Parathyroid adenoma (tissue), 2 donors: ENCODE data around the gene BANP.
"Not testable (repeated sequence)": the region's sequence is repeated elsewhere in the genome, so short reads cannot be mapped to it uniquely, and the experiment has no call there.

ENCODE experiments used
- H2AFZ ChIP-seq: fragments of 300-600 bp; sonication (generic); one replicate; pipeline ENCODE4 v1.7.0; 2017; ENCODE audit warnings: antibody characterized with exemption, mild to moderate bottlenecking
- H3K27ac ChIP-seq: fragments of 300-600 bp; sonication (generic); one replicate; pipeline ENCODE4 v1.7.0; 2017
- H3K27me3 ChIP-seq: fragments of 300-600 bp; sonication (generic); one replicate; pipeline ENCODE4 v1.7.0; 2017; ENCODE audit warnings: low read length; ENCODE audit not compliant: control insufficient read depth, insufficient read depth
- H3K36me3 ChIP-seq: fragments of 300-600 bp; sonication (generic); one replicate; pipeline ENCODE4 v1.7.0; 2017; ENCODE audit warnings: low read length; ENCODE audit not compliant: control insufficient read depth, insufficient read depth
- H3K4me1 ChIP-seq: fragments of 300-600 bp; sonication (generic); one replicate; pipeline ENCODE4 v1.7.0; 2017; ENCODE audit warnings: control low read depth
- H3K4me2 ChIP-seq: fragments of 300-600 bp; sonication (generic); one replicate; pipeline ENCODE4 v1.7.0; 2017; ENCODE audit warnings: low read length
- H3K4me3 ChIP-seq: fragments of 300-600 bp; sonication (generic); one replicate; pipeline ENCODE4 v1.7.0; 2017; ENCODE audit warnings: low read depth, low read length
- H3K79me2 ChIP-seq: fragments of 300-600 bp; sonication (generic); one replicate; pipeline ENCODE4 v1.7.0; 2017; ENCODE audit warnings: control low read depth
- H3K9ac ChIP-seq: fragments of 300-600 bp; sonication (generic); one replicate; pipeline ENCODE4 v1.7.0; 2017; ENCODE audit warnings: mild to moderate bottlenecking
- H3K9me3 ChIP-seq: fragments of 300-600 bp; sonication (generic); one replicate; pipeline ENCODE4 v1.7.0; 2017; ENCODE audit warnings: low read length; ENCODE audit not compliant: control insufficient read depth
- TF ChIP-seq, protein P1 (sequence below): fragments of 300-600 bp; sonication (generic); IDR thresholded peaks from one replicate; pipeline ENCODE4 v1.7.0; 2017; ENCODE audit warnings: antibody characterized with exemption, mild to moderate bottlenecking
- donor health status: primary hyperparathyroidism.

The BANP gene

DNA sequence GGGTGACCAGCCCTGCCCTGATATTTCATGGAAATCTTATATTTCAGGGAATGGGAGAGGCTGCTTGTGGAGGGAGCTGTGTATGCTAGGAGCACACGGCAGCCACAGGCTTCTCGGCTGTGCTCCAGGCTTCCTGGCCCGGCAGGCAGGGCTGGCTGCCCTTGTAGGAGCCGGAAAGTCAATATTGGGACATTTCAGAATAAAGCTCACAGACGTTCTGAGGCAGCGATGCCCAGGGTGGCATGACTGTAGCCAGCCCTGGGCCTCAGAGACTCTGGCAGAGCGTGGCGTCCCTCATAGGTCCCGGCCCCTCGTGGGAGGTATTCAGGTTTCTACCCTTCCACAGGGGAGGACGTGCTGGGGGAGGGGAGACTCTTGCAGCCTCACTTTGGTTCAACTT lies 65.7 kb downstream of the BANP start:
- no peak overlapping the region for H2AFZ ChIP-seq
- H3K27me3 ChIP-seq: no peaks in the 10 kb centered on the region
- no peak overlapping the region for H3K27ac ChIP-seq
- H3K9ac ChIP-seq: no peak overlapping the region
- H3K36me3 ChIP-seq: no peaks in the 10 kb centered on the region
- H3K4me3 ChIP-seq: no peak overlapping the region
- H3K4me1 ChIP-seq: no peaks in the 10 kb centered on the region
- no peak overlapping the region for H3K4me2 ChIP-seq
- TF ChIP-seq, protein P1, sequence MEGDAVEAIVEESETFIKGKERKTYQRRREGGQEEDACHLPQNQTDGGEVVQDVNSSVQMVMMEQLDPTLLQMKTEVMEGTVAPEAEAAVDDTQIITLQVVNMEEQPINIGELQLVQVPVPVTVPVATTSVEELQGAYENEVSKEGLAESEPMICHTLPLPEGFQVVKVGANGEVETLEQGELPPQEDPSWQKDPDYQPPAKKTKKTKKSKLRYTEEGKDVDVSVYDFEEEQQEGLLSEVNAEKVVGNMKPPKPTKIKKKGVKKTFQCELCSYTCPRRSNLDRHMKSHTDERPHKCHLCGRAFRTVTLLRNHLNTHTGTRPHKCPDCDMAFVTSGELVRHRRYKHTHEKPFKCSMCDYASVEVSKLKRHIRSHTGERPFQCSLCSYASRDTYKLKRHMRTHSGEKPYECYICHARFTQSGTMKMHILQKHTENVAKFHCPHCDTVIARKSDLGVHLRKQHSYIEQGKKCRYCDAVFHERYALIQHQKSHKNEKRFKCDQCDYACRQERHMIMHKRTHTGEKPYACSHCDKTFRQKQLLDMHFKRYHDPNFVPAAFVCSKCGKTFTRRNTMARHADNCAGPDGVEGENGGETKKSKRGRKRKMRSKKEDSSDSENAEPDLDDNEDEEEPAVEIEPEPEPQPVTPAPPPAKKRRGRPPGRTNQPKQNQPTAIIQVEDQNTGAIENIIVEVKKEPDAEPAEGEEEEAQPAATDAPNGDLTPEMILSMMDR: no peak
- H3K79me2 ChIP-seq: peaks cover 28% of the 10 kb centered on the region
- H3K9me3 ChIP-seq: no peaks in the 10 kb centered on the region

DNA sequence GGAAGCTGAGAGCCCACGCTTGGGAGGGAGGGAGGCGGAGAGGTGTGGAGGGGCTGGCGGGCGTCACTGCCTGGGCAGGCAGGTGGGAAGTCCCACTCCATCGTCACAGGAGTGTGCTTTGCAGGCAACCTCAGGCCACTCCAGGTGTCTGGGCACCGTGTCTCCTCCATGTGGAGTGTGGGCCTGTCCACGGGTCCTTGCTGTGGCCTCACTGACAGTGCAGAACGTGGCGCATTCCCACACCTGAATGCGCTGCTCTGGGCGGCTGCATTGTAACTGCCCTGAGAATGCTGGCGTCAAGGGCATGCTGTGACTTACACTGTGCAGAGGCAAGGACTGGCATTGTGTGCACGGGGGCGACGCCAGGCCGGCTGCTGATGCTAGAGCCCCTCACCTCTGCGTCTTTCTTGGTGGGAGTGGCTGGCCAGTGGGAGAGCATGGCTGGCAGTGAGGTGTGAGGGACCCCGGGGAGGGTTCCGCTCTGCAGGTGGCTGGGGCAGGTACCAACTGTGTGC lies 66.4 kb downstream of the BANP start:
- Histone ChIP-seq H3K27me3 (no peaks in the 10 kb centered on the region), H3K9me3 (no peaks in the 10 kb centered on the region), H3K36me3 (no peaks in the 10 kb centered on the region), H2AFZ (no peak overlapping the region), H3K27ac (no peak overlapping the region), H3K9ac (no peak overlapping the region), H3K79me2 (peaks cover 25% of the 10 kb centered on the region), H3K4me3 (no peak overlapping the region), H3K4me1 (no peaks in the 10 kb centered on the region), H3K4me2 (no peak overlapping the region)
- TF ChIP-seq, protein P1: no peak

DNA sequence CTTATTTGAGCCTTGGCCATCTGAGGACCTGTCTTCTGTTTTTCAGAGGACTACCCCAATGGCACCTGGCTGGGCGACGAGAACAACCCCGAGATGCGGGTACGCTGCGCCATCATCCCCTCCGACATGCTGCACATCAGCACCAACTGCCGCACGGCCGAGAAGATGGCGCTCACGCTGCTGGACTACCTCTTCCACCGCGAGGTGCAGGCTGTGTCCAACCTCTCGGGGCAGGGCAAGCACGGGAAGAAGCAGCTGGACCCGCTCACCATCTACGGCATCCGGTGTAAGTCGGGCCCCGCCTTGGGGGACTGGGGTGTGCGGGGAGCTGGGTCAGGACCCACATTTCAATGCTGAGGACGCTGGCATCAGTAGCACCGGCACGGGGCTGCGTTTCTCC lies 67.1 kb downstream of the BANP start:
- H3K79me2 ChIP-seq: peaks cover 23% of the 10 kb centered on the region
- H3K9ac ChIP-seq, H3K4me2 ChIP-seq, H3K36me3 ChIP-seq, H3K27me3 ChIP-seq, H3K4me1 ChIP-seq, H3K27ac ChIP-seq, H3K4me3 ChIP-seq, H3K9me3 ChIP-seq, H2AFZ ChIP-seq: not testable (repeated sequence)

DNA sequence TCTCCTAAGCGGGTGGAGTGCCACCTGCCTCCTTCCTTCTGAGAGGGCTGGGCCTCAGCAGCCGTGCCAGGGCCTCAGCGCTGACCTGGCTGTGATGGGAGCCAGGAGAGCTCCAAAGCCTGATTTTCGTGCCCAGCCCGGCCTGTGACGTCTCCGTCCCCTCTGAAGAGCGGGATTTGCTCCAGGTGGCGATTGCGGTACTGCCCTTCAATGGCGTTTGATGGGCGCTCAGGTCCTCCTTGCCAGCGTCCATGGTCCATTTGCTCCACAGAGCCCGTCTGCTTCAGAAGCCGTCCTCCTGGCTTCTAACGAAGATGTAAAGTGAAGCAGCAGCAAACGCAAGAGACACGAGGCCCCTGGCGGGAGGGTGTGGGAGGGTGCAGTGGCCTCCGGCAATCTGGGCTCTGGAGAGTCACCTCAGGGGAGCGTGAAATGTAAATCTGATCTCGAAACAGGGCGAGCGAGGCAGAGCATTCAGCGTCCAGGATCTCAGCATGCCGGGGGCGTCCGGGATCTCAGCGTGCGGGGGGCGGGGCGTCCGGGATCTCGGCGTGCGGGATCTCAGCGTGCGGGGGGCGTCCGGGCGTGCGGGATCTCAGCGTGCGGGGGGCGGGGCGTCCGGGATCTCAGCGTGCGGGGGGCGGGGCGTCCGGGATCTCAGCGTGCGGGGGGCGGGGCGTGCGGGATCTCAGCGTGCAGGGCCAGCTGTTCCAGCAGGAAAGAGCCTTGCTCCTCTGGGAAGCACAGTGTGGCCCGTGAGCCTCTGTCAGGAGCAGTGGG lies 68.0 kb downstream of the BANP start:
- not testable (repeated sequence) for H3K9me3 ChIP-seq, H3K27me3 ChIP-seq, H3K4me2 ChIP-seq, H3K9ac ChIP-seq, H3K27ac ChIP-seq, H2AFZ ChIP-seq, H3K36me3 ChIP-seq, H3K4me3 ChIP-seq, H3K4me1 ChIP-seq
- peaks cover 18% of the 10 kb centered on the region for H3K79me2 ChIP-seq

DNA sequence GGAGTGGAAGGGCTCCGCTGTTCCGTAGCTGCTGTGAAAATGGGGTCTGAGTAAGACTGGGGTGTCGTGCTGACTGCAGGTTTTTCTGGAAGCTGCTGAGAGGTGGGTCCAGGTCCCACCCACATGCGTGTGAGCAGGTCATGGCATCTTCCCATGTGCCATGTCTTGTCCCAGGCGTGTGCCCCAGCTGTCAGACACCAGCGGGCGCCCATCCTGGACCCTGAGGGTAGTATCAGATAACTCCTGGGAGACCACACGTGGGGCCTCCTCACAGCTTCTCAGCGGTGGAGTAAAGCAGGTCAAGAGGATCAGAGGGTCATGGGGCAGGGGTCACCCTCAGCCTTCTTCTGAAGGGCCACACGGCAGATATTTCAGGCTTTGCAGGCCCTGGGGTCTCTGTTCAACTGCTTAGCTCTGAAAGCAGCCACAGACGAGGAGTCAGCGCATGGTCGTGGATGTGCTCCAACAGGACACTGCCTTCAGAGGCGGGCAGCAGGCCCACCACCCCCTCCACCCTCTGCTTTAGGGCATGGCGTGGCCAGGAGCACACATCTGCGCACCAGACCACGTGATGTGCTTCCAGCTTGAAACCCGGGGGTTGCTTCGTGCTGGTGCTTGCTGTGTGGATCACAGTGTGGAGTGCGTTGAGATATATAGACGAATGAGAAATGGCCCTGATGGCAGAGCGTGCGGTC lies 68.7 kb downstream of the BANP start:
- H3K27me3 ChIP-seq: no peaks in the 10 kb centered on the region
- H3K4me1 ChIP-seq: no peaks in the 10 kb centered on the region
- no peak overlapping the region for H3K27ac ChIP-seq
- no peak overlapping the region for H3K4me2 ChIP-seq
- H3K79me2 ChIP-seq: peaks cover 15% of the 10 kb centered on the region
- no peak overlapping the region for H3K4me3 ChIP-seq
- TF ChIP-seq, protein P1: no peak
- no peaks in the 10 kb centered on the region for H3K9me3 ChIP-seq
- no peaks in the 10 kb centered on the region for H3K36me3 ChIP-seq
- H2AFZ ChIP-seq: no peak overlapping the region
- no peak overlapping the region for H3K9ac ChIP-seq
